Measurements from ENCODE around the gene RNASE8.

Gene RNASE8

DNA sequence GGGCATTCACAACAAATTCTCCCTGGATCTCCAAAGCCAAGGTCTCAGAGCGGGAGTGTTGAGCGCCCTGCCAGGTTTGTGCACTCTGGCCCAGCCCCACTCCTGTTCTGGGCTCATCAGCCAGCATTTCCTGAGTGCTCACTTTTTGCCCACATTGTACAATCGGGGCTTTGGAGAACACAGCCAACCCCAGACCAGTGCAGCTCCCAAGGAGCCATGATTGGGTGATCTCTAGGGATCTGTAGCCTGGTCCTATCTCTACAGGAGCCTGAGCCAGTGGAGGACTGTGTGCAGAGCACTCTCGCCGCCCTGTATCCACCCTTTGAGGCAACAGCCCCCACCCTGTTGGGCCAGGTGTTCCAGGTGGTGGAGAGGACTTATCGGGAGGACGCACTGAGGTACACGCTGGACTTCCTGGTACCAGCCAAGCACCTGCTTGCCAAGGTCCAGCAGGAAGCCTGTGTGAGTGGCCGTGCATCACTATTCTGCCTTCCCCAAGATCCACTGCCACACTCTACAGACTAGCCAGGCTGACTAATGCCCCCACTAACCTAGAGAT lies 15.2 kb downstream of the RNASE8 start:
- no peak for DNase-seq (ENCODE audit: low spot score)

DNA sequence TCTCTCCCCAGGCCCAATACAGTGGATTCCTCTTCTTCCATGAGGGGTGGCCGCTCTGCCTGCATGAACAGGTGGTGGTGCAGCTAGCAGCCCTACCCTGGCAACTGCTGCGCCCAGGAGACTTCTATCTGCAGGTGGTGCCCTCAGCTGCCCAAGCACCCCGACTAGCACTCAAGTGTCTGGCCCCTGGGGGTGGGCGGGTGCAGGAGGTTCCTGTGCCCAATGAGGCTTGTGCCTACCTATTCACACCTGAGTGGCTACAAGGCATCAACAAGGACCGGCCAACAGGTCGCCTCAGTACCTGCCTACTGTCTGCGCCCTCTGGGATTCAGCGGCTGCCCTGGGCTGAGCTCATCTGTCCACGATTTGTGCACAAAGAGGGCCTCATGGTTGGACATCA lies 16.3 kb downstream of the RNASE8 start:
- no peak for DNase-seq (ENCODE audit: low spot score)

DNA sequence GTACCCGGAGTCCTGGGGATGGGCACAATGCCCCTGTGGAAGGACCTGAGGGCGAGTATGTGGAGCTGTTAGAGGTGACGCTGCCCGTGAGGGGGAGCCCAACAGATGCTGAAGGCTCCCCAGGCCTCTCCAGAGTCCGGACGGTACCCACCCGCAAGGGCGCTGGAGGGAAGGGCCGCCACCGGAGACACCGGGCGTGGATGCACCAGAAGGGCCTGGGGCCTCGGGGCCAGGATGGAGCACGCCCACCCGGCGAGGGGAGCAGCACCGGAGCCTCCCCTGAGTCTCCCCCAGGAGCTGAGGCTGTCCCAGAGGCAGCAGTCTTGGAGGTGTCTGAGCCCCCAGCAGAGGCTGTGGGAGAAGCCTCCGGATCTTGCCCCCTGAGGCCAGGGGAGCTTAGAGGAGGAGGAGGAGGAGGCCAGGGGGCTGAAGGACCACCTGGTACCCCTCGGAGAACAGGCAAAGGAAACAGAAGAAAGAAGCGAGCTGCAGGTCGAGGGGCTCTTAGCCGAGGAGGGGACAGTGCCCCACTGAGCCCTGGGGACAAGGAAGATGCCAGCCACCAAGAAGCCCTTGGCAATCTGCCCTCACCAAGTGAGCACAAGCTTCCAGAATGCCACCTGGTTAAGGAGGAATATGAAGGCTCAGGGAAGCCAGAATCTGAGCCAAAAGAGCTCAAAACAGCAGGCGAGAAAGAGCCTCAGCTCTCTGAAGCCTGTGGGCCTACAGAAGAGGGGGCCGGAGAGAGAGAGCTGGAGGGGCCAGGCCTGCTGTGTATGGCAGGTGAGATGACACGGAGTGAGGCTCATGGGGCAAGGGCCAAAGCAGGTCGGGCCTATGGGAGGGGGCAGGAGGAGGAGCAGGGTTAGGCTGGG lies 17.0 kb downstream of the RNASE8 start:
- DNase-seq (ENCODE audit: low spot score), result no peak

DNA sequence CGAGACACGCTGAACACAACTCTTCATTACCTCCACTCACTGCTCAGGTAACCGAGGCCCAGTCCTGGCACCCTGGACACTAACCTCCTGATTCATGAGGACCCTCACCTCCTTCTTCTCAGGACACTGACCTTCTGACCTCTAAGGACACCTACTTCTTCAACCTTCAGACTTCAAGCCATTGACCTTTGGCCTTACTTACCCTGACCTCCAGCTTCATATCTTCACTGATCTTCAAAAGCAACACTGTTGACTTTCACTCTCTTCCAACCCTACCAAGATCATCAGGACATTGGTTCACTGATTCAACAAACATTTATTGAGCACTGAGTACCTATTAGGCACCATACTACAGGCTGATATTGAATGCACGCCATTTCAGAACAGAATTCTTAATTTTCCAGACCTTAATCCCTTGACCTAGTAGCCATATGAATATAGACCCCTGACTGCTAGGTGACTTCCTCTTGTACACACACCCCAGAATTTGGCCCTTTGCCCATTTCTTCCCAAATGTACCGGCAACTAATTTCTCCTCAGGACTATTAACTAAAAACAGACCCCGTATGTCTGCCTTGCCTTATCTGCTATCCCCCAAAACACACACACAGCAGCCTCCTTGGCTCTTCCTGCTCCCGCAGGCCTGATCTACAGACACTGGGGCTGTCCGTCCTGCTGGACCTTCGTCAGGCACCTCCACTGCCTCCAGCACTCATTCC lies 18.3 kb downstream of the RNASE8 start:
- DNase-seq (ENCODE audit: low spot score), result no peak

DNA sequence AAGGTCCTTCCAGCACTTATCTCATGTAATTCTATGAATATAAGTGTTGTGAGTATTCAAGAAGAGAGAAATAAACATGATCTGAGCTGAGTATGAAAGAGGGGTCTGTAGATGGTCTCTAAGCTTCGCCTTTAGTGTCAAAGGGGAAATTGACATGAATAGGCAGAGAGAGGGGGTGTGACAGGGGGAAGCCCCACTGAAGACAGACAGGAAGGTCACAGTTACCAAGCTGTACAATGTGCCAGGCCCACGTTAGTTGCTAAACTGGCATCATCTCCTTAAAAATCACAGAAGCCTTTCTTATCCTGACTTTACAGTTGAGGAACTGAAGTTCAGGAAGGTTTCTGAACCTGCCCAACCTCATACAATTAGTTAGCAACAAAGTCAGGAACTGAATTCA lies 20.1 kb downstream of the RNASE8 start:
- DNase-seq (ENCODE audit: low spot score), result no peak

DNA sequence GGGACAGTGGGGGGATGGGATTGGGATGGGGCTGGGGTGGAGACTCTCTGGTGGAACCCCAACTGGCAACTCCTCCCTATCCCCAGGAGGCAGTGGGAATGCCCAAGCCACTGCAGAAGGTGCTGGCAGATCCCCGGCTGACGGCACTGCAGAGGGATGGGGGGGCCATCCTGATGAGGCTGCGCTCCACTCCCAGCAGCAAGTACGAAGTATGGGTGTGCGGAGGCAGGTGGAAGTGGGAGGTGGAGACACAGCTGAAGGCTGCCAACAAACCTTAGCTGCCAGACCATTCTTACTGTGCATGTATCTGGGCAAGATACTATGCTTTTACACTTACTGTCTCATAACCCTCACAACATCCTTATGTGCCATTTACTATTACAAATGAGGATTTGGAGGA lies 20.7 kb downstream of the RNASE8 start:
- DNase-seq (ENCODE audit: low spot score), result no peak

DNA sequence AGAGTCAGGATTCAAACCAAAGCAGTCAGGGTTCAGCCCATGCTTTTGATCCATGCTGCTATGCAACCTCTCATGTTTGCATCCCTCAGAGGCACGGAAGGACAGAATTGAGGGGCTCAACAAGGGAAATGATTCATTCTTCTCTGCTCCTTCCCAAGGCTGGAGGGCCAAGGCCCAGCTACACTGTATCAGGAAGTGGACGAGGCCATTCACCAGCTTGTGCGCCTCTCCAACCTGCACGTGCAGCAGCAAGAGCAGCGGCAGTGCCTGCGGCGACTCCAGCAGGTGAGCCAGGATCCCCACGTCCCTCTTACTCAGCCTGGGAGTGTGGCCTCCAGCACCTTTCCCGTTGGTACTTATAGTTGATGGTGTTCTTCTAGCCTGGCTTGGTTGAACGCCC lies 21.1 kb downstream of the RNASE8 start:
- DNase-seq (ENCODE audit: low spot score), result no peak

DNA sequence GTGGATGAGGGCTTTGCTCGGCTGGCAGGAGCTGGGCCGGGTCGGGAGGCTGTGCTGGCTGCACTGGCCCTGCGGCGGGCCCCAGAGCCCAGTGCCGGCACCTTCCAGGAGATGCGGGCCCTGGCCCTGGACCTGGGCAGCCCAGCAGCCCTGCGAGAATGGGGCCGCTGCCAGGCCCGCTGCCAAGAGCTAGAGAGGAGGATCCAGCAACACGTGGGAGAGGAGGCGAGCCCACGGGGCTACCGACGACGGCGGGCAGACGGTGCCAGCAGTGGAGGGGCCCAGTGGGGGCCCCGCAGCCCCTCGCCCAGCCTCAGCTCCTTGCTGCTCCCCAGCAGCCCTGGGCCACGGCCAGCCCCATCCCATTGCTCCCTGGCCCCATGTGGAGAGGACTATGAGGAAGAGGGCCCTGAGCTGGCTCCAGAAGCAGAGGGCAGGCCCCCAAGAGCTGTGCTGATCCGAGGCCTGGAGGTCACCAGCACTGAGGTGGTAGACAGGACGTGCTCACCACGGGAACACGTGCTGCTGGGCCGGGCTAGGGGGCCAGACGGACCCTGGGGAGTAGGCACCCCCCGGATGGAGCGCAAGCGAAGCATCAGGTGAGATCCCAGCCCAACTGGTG lies 24.0 kb downstream of the RNASE8 start:
- DNase-seq (ENCODE audit: low spot score), result no peak

DNA sequence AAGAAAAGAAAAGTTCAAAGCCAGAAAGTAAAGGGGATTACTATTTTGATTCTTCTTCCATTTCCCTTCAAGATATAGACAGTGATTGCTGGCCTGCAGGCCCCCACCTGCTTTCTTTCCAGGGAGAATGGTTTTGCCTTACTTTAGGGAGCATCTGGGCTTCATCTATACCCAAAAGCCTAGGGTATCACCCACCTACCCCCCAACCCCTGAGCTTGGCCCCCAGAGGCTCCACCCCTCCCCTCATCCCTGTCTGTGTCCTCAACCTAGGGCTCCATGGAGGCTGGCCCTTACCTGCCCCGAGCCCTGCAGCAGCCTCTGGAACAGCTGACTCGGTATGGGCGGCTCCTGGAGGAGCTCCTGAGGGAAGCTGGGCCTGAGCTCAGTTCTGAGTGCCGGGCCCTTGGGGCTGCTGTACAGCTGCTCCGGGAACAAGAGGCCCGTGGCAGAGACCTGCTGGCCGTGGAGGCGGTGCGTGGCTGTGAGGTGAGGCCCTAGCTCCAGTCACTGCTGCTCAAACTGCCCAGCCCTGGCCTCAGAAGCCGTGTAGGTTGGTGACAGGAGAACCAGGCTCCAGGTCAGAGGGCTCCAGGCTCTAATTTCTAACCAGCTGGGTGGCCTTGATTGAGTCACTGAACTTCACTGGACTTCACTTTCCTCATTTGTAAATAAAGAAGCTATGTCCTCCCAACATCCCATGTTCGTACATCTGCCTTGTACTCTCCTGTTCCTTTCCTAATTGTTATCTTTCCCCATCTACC lies 26.1 kb downstream of the RNASE8 start:
- DNase-seq (ENCODE audit: low spot score), result no peak

DNA sequence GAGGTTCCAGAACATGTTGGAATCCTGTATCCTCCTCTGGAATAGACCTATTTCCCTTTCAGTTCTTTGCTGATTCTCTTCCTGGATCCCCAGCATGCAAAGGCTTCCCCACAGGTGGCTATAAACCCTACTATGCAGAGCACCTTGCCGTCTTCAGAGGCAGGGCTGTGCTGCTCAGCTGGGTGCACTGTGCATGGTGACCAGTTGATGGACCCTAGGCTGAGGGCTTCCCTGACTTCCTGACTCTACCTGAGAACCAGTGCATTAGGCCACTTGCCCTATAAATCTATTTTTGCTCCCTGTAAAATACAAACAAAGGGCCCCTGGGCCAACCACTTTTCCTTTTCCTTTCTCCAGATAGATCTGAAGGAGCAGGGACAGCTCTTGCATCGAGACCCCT lies 26.8 kb downstream of the RNASE8 start:
- no peak for DNase-seq (ENCODE audit: low spot score)

DNA sequence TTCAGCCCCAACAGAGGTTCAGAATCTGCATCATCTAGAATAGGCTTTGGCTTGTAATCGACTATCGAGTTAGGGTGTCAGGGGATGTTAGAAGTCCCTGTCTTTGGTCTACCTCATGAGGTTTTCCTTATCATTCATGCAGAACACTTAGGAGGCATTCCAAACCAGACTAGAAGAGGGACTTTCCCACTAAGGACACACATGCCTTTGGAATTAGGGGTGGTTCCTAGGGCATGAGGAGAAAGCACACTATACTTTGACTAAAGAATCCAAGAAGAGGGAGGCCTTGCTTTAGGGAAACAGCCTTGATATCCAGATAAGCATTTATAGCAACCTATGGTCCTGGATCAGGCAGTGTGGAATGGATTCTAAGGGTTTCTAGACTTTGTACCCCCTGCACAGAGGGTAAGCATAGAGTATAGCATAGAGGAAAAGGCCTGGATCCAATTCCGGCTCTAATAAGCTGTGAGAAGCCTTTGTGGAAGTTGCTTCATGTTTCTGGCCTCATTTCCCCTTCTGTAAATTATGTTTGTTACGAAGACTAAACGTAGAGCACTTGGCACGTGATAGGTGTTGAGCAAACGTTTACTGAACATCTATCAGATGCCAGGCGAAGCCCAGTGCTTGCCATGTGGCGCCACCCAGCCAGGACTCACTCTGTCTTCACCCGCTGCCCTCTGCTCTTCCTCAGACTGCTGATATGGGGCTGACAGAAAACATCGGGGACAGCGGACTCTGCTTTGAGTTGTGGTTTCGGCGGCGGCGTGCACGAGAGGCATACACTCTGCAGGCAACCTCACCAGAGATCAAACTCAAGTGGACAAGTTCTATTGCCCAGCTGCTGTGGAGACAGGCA lies 27.6 kb downstream of the RNASE8 start:
- no peak for DNase-seq (ENCODE audit: low spot score)

DNA sequence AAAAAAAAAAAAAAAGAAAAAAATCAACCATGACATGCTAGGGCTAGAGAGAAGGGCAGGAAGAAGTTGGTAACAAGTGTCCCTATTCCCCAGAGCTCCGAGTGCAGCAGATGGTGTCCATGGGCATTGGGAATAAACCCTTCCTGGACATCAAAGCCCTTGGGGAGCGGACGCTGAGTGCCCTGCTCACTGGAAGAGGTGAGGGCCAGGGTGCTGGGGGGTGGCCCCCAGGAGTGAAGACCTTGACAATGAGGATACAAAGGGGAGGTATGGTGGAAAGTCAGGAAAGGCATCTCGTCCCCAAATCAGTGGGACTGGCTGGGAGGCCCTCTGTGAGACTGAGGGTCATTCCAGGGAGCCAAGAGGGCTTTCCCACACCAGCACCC lies 29.3 kb downstream of the RNASE8 start:
- DNase-seq (ENCODE audit: low spot score), result no peak

DNA sequence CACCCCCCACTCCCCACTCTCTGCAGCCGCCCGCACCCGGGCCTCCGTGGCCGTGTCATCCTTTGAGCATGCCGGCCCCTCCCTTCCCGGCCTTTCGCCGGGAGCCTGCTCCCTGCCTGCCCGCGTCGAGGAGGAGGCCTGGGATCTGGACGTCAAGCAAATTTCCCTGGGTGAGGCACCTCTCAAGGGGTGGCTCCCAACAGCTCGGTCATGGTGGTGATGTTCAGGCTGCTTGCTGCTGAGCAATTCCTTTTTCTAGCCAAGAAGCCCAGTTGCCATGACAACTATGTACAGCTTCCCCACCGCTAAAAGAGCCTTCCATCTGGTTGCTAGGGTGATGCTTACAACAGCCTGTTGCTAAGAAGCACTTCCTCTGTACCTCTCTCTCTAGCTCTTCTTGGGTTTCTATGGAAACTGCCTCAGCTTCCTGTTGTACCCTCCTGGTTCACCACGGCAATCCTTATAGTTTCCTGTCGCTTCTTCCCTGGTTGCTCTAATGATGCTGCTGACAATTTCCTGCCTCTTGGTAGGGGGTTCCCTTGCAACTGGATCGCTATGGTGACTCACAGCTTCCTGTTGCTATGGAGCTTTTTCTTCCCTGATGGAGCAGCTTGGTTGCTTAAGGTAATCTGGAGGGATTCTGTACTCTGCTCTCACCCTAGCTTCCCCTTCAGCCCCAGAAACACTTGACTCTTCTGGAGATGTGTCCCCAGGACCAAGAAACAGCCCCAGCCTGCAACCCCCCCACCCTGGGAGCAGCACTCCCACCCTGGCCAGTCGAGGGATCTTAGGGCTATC lies 29.9 kb downstream of the RNASE8 start:
- DNase-seq (ENCODE audit: low spot score), result no peak

DNA sequence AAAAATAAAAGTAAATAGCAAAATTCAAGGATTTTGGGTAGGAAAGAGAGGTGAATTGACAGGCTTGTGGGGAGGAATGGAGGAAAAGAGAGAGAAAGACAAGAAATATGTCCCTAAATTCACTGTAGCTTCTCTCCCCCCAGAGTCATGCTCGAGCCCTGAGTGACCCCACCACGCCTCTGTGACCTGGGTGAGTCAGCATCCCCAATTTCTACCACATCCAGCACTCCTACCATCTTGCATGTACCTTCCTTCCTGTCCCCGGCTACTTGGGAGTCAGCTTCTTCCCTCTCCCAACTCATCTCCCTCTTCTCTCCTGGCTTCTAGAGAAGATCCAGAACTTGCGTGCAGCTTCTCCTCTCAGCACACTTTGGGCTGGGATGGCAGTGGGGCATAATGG lies 31.1 kb downstream of the RNASE8 start:
- DNase-seq (ENCODE audit: low spot score), result no peak

DNA sequence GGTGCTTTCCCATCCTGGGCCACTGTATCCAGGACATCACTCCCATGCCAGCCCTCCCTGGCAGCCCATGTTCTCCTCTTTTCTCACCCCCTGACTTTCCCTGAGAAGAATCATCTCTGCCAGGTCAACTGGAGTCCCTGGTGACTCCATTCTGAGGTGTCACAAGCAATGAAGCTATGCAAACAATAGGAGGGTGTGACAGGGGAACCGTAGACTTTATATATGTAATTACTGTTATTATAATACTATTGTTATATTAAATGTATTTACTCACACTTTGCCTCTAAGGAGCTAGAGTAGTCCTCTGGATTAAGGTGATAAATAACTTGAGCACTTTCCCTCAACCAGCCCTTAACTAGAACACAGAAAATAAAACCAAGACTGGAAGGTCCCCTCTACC lies 31.6 kb downstream of the RNASE8 start:
- no peak for DNase-seq (ENCODE audit: low spot score)

DNA sequence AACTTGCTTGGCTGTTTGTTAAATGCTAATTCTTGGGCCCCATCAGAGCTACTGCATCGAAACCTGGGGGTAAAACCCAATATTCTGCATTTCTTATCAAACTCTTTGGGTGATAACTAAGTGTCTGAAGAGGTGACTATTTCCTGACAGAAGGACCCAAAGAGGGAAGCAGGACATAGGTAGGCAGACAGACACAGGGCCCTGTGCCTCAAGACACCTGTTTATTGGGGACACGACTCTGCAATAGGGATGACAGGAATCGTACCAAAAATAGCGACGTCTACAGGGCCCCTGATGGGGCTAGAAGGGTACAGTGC lies 32.2 kb downstream of the RNASE8 start:
- no peak for DNase-seq (ENCODE audit: low spot score)

DNA sequence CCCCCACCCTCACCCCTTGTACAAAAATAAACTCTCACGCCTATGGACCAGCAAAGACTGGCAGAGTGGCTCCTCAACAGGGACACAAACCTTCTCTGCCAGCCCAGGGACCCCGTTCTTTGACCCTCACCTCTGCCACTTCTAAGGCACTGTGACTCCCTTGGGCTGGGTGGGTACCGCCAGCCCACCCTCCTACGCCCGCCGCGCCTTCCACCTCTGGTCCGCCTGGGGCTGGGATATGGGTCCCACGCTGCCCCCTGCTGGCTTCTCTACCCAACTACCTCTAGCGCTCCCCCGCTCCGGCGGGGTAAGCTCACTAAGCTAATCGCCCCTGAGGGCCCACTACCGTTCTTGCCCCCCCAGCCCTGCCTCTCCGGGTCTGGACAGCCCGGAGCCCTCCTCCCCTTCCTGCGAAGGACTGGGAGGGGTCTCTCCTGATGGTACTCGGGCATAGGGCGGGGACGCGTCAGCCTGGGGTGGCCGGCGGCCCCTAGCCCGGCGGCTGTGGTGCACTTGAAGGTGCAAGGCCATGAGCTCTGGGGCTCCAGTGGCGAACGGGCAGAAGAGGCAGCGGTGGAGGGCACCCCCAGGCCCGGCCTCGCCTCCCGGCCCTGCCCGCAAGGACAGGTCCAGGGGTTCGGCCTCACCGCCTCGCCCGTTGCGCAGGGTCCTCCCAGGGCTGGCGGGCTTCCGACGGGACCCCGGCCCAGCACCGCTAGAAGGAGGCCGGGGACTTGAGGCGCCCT lies 32.7 kb downstream of the RNASE8 start:
- peak; percentile 27 for DNase-seq (ENCODE audit: low spot score)

DNA sequence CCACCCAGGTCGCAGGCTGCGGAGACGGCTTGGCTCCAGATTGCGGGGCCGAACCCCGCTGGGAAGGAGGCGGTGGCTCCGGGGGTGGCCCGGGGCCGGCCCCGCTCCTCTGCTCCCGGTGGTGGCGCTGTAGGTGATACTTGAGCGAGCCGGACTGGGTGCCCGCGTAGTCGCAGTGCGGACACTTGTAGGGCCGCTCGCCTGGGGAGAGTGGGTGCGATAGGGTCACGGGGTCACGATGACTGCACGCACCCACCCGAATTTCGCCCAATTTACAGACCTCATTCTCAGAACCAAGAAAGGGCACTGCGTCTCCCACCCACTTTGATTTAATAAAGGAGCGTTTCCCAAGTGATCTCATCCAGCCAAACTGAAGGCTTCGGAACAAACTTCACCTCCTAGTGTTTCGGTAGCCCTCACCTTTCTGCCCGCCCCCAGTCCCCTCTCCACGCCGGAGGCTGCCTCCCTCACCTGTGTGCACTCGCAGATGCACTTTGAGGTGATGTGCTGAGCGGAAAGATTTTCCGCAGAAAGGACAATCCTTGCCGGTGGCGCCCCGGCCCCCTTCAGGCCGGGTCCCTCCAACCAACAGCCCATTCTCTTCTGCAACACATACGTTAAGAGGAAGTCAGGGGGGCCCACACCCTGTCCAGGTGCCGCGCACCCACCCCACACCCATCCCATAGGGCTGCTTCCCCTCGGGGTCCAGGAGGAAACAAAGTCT lies 33.5 kb downstream of the RNASE8 start:
- DNase-seq (ENCODE audit: low spot score), result no peak

DNA sequence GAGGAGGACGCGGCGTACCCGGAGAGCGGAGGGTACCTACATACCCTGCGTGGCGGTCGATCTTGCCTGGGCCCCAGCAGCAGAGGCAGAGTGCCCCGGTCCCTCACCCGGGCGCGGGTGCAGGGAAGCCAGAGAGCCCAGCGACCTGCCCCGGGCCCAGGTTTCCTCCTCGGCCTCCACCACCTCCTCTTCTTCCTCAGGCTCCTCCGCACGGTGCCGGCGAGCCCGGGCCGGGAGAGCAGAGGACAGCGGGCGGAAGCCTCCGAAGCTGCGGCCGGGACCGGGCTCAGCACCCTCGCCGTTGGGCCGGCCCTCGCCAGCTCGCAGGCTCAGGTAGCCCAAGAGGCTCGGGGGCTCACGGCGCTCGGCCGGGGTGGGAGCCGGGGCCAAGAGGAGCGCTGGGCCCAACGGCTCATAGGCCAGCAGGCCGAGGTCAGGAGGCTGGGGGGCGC lies 34.2 kb downstream of the RNASE8 start:
- DNase-seq (ENCODE audit: low spot score), result no peak

Data from hematopoietic multipotent progenitor cell treated with erythropoietin and hydrocortisone succinate and interleukin-3 and kit ligand, for 15 days (in vitro differentiated cells).